Upper lobe of left lung (tissue), 4 donors: ENCODE results near the gene SAMD4A.

Source experiments
- CTCF ChIP-seq, 6 experiments: fragments of 450-650 bp in 4 of 6; fragments of 200-600 bp in 2 of 6; sonication (generic) in 2 of 6; IDR thresholded peaks; one replicate each; pipeline ENCODE4 v1.5.1; 2016 to 2019; ENCODE audit warnings: antibody characterized with exemption in 6 of 6
- EP300 ChIP-seq, 4 donors: sonication (generic); formaldehyde crosslinking; IDR thresholded peaks; one replicate each; pipeline ENCODE4 v1.5.1; 2017; ENCODE audit warnings: antibody characterized with exemption in 4 of 4, control low read depth in 2 of 4
- POLR2A ChIP-seq, 4 donors: fragments of 450-650 bp; IDR thresholded peaks; one replicate each; pipeline ENCODE4 v1.5.1; 2016 to 2017; ENCODE audit warnings: antibody characterized with exemption in 4 of 4, mild to moderate bottlenecking in 2 of 4
- POLR2AphosphoS5 ChIP-seq, 2 donors: sonication (generic); formaldehyde crosslinking; IDR thresholded peaks; one replicate each; pipeline ENCODE4 v1.5.1; 2017; ENCODE audit warnings: antibody characterized with exemption in 2 of 2

- TF ChIP-seq POLR2A (IDR thresholded peaks at IDR 0.05) (no peak), EP300 (IDR thresholded peaks at IDR 0.05) (no peak), POLR2AphosphoS5 (IDR thresholded peaks at IDR 0.05) (no peak), CTCF (IDR thresholded peaks at IDR 0.05) (no peak)
Measured at GRCh38 chr14:54760866-54761575, 194.1 kb downstream of the SAMD4A start.
